ENCODE data around the gene ADAM30.

GRCh38 chr1:119911775-119912174 lies 15.5 kb upstream of the ADAM30 start:
- TF ChIP-seq CTCF (IDR thresholded peaks at IDR 0.05; ENCODE audit: low read depth, low read length) (no peak), EZH2phosphoT487 (IDR thresholded peaks at IDR 0.05; ENCODE audit: low read depth) (no peak)
